ENCODE results near the gene PLBD2. TPM values are rescaled to one million over a fixed set of nuclear protein-coding genes. Genes with fewer than 3 reads are reported as not detected.
A peak's percentile ranks its signal among the peaks of the same experiment; 100 is the strongest.

PLBD2 gene
- total RNA-seq, 1 donor from 2014 or later: 26.6 TPM

DNA sequence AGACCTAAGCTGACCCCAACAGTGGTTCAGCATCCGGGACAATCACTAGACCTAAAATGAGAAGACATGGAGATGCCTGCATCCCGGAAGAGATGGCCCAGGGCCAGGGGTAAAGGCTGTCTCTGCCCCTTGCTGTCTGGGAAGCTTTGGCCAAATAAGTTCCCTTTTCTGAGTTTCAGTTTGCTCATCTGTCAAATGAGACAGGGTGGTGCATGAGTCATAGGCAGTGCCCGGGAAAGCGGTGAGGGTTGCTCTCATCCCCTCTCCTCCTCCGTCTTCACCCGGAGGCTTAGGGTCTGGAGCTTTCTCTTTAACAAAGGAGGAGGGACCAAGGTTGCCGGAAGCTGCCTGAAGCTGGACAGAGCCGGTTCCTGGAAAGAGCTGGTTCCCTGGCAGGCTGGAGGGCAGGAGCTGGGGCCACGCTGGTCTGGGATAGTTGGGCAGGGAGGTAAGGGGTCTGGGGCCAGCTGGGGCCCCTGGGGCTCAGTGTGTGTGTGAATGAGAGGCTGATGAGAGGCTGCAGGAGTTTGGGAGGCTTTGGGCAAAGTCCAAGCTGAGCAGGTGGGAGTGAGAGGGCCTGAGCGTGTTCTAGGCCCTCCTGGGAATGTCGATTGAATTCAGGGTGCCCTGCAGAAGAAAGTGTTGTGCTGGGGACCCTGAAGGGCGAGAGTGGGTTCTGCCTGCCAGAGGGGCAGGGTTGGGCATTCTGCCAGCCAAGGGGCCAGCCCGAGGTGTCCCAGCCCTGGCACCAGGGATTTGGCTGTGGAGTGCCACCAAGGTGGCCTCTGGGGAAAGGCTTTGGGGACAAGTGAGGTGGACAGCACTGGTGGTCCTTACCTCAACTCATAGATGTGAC, 63.9 kb downstream of the PLBD2 start, which contains the start of gene SDSL:
TSS of gene SDSL (plus strand) at position 351 of the 856 bp plus-strand sequence. CDS start 5,603 bp downstream, outside the sequence.
- no peaks in the 10 kb centered on the region for H3K4me1 Mint-ChIP-seq (ENCODE audit: unreplicated experiment)
- no peak for DNase-seq (ENCODE audit: low spot score)
- no peak within 1 kb of the TSS for H3K4me3 Mint-ChIP-seq (ENCODE audit: unreplicated experiment)

DNA sequence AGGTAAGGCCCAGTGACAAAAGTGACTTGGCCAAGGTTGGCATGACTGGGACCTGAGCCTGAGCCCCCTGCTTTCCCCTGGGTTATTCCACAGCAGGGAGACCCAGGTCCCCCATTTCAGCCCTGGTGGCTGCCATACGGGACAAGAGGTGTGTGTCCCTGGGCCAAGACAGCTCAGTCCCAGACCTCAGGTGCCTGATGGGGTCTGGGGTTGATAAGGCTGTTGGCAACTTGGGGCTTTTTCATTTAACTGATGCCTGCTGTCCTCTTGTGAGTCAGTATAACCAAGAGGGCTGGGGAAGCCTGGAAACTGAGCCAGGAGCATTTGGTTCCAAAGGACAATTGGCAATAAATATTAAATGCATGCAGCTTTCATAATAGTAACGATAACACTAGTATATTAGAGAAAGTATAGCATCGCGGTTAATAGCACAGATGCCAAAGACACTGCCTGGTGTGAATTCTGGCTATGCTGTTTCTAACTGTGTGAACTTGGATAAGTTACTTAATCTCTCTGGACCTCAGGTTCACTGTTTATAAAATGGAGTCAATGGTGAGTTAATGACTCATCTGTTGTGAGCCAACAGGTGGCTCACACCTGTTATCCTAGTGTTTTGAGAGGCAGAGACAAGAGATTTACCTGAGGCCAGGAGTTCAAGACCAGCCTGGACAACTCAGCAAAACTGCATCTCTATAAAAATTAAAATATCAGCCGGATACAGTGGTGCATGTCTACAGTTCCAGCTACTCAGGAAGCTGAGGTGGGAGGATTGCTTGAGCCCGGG, 64.7 kb downstream of the PLBD2 start:
- TF ChIP-seq, protein P1, sequence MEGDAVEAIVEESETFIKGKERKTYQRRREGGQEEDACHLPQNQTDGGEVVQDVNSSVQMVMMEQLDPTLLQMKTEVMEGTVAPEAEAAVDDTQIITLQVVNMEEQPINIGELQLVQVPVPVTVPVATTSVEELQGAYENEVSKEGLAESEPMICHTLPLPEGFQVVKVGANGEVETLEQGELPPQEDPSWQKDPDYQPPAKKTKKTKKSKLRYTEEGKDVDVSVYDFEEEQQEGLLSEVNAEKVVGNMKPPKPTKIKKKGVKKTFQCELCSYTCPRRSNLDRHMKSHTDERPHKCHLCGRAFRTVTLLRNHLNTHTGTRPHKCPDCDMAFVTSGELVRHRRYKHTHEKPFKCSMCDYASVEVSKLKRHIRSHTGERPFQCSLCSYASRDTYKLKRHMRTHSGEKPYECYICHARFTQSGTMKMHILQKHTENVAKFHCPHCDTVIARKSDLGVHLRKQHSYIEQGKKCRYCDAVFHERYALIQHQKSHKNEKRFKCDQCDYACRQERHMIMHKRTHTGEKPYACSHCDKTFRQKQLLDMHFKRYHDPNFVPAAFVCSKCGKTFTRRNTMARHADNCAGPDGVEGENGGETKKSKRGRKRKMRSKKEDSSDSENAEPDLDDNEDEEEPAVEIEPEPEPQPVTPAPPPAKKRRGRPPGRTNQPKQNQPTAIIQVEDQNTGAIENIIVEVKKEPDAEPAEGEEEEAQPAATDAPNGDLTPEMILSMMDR (IDR thresholded peaks at IDR 0.05; ENCODE audit: unreplicated experiment): no peak
- peaks cover 1% of the 10 kb centered on the region for H3K27me3 Mint-ChIP-seq (ENCODE audit: unreplicated experiment)
- H3K4me3 Mint-ChIP-seq (ENCODE audit: unreplicated experiment): no peak overlapping the region
- H3K9me3 Mint-ChIP-seq (ENCODE audit: unreplicated experiment): no peaks in the 10 kb centered on the region
- H3K4me1 Mint-ChIP-seq (ENCODE audit: unreplicated experiment): no peaks in the 10 kb centered on the region
- no peak overlapping the region for H3K27ac Mint-ChIP-seq (ENCODE audit: unreplicated experiment)
- H3K36me3 Mint-ChIP-seq (ENCODE audit: low read depth, unreplicated experiment): no peaks in the 10 kb centered on the region
- no peak for DNase-seq (ENCODE audit: low spot score)

More for the DNA sequence above, 63.9 kb downstream of the PLBD2 start, which contains the start of gene SDSL:
- H3K36me3 Mint-ChIP-seq (ENCODE audit: low read depth, unreplicated experiment): no peaks in the 10 kb centered on the region
- no peak within 1 kb of the TSS for H3K27ac Mint-ChIP-seq (ENCODE audit: unreplicated experiment)
- H3K27me3 Mint-ChIP-seq (ENCODE audit: unreplicated experiment): peaks cover 1% of the 10 kb centered on the region
- no peaks in the 10 kb centered on the region for H3K9me3 Mint-ChIP-seq (ENCODE audit: unreplicated experiment)
- TF ChIP-seq, protein P1 (IDR thresholded peaks at IDR 0.05; ENCODE audit: unreplicated experiment): no peak

DNA sequence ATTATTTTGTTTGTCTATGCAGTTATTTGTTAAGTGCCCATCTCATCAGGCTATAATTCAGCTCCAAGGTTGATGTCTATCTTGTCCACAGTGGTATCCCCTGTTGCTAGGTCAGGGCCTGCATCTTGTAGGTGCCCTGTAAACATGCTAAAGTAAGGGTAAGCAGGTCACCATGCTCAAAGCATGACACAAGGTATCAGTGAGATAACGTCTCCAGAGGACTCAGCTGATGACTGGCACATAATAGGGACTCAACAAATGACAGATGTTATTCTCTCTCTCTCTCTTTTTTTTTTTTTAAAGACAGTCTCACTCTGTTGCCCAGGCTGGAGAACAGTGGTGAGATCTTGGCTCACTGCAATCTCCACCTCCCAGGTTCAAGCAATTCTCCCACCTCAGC, 66.1 kb downstream of the PLBD2 start:
- H3K9me3 Mint-ChIP-seq (ENCODE audit: unreplicated experiment): no peaks in the 10 kb centered on the region
- H3K27ac Mint-ChIP-seq (ENCODE audit: unreplicated experiment): no peak overlapping the region
- H3K4me1 Mint-ChIP-seq (ENCODE audit: unreplicated experiment): no peaks in the 10 kb centered on the region
- no peak overlapping the region for H3K4me3 Mint-ChIP-seq (ENCODE audit: unreplicated experiment)
- peaks cover 1% of the 10 kb centered on the region for H3K27me3 Mint-ChIP-seq (ENCODE audit: unreplicated experiment)
- TF ChIP-seq, protein P1 (IDR thresholded peaks at IDR 0.05; ENCODE audit: unreplicated experiment): no peak
- no peaks in the 10 kb centered on the region for H3K36me3 Mint-ChIP-seq (ENCODE audit: low read depth, unreplicated experiment)
- no peak for DNase-seq (ENCODE audit: low spot score)

DNA sequence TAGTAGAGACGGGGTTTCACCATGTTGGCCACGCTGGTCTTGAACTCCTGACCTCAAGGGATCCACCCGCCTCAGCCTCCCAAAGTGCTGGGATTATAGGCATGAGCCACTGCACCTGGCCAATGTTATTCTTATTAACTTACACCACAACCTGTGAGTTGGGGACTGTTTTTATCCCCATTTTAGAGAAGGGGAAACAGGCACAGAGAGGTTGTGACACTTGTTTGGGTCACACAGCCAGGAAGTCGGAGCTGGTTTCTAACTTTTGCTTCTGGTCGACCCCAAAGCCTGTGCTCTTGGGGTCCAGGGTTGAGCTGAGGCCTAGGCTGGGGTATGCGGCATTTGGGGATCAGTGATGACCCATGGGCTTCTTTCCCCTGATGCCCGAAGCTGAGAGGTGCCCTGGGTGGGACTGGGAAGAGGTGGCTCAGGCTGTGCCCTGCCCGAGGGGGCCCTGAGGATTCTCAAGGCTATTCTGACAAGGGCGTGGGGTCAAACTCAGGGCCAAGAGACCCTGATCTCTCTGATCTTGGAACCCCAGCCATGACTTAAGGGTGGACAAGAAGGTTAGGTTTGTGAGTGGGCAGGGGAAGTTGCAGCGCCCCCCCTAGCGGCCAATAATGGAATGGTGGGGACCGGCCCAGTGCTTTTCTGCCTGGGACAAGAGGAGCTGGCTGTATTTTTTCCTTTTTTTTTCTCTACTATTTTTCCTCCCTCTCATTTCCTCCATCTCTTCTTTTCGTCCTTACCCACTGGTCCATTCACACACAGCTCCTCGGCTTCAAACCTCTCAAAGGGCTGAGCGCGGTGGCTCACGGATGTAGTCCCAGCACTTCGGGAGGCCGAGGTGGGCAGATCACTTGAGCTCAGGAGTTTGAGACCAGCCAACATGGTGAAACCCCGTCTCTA, 66.8 kb downstream of the PLBD2 start:
- TF ChIP-seq, protein P1 (IDR thresholded peaks at IDR 0.05; ENCODE audit: unreplicated experiment): peak; percentile 94
- Mint-ChIP-seq H3K36me3 (ENCODE audit: low read depth, unreplicated experiment) (no peaks in the 10 kb centered on the region), H3K27ac (ENCODE audit: unreplicated experiment) (no peak overlapping the region), H3K27me3 (ENCODE audit: unreplicated experiment) (peaks cover 1% of the 10 kb centered on the region), H3K4me1 (ENCODE audit: unreplicated experiment) (no peaks in the 10 kb centered on the region), H3K9me3 (ENCODE audit: unreplicated experiment) (no peaks in the 10 kb centered on the region), H3K4me3 (ENCODE audit: unreplicated experiment) (no peak overlapping the region)
- DNase-seq (ENCODE audit: low spot score): peak; percentile 78

Measured in endothelial cell (in vitro differentiated cells).